HL-60 (cell line): ENCODE results near the gene DTHD1.

ENCODE experiments used
- CTCF ChIP-seq: IDR thresholded peaks from one replicate; pipeline ENCODE4 v1.5.1; 2011; ENCODE audit warnings: low read length, control low read depth, inconsistent platforms; ENCODE audit not compliant: insufficient read depth
- POLR2AphosphoS5 ChIP-seq: IDR thresholded peaks from 2 replicates; pipeline ENCODE4 v1.6.1; 2012; ENCODE audit warnings: low read depth

DNA sequence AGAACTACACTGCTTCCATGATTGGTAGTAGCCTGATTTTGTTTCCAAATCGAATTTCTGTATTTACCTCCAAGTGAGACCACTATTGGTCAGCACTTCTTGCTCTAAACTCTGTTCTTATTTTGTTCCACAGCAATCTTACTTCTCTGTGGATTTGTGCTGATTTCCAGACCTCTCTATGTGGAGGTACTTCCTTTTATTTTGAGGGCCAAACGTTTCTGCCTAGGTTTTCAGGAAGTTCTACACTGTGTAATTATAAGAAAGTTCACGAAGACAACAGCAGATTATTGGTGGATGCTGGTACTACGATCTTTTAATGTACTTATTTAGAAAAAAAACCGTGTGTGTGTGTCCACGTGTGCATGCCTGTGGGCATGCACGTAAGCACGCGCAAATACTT lies 46.7 kb downstream of the DTHD1 start:
- TF ChIP-seq CTCF: no peak
- TF ChIP-seq POLR2AphosphoS5: no peak
